GM12875 (cell line): ENCODE data around the gene CROCC2.

Experiments
- H3K4me3 ChIP-seq: one replicate; pipeline ENCODE4 v1.5.1; 2011; ENCODE audit warnings: low read depth, low read length, control low read depth
- TF ChIP-seq, protein P1 (sequence below): IDR thresholded peaks from 2 replicates; pipeline ENCODE4 v1.5.1; 2011; ENCODE audit warnings: low read depth, mild to moderate bottlenecking, control low read depth, inconsistent platforms, low read length, moderate library complexity, borderline replicate concordance; ENCODE audit not compliant: insufficient read depth

CROCC2 gene

DNA sequence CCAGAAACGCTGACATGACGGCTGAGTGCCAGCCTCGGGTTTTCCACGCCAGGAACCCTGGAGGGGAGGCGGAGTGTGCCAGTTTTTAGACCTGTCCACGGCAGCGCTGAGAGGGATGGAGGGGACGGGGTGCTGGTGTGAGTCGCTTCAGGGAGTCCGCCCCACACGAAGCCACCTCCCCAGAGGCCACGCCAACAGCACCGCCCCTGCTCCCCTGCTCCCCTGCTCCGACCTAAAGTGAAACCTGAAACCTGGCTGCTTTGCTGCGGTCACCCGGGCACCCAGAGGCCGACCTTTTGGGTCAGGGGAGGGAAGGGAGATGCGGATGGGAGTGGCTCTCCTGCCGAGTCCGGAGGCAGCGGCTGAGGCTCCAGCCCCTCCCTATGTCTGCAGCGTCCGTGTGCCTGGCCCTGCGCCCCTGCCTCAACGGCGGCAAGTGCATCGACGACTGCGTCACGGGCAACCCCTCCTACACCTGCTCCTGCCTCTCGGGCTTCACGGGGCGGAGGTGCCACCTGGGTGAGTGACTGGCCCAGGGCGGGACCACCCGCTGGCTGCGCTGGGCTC is 130.3 kb downstream of the CROCC2 start:
- H3K4me3 ChIP-seq = peak overlapping the region; percentile 52
- TF ChIP-seq, protein P1, sequence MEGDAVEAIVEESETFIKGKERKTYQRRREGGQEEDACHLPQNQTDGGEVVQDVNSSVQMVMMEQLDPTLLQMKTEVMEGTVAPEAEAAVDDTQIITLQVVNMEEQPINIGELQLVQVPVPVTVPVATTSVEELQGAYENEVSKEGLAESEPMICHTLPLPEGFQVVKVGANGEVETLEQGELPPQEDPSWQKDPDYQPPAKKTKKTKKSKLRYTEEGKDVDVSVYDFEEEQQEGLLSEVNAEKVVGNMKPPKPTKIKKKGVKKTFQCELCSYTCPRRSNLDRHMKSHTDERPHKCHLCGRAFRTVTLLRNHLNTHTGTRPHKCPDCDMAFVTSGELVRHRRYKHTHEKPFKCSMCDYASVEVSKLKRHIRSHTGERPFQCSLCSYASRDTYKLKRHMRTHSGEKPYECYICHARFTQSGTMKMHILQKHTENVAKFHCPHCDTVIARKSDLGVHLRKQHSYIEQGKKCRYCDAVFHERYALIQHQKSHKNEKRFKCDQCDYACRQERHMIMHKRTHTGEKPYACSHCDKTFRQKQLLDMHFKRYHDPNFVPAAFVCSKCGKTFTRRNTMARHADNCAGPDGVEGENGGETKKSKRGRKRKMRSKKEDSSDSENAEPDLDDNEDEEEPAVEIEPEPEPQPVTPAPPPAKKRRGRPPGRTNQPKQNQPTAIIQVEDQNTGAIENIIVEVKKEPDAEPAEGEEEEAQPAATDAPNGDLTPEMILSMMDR = no peak

GRCh38 chr2:241036964-241037421 is 130.9 kb downstream of the CROCC2 start:
- H3K4me3 ChIP-seq = peak overlapping the region; percentile 52

GRCh38 chr2:241037498-241037897 is 131.4 kb downstream of the CROCC2 start:
- H3K4me3 ChIP-seq = peak overlapping the region; percentile 52
- TF ChIP-seq, protein P1 = no peak

More at GRCh38 chr2:241036964-241037421, 130.9 kb downstream of the CROCC2 start:
- TF ChIP-seq, protein P1 = no peak

DNA sequence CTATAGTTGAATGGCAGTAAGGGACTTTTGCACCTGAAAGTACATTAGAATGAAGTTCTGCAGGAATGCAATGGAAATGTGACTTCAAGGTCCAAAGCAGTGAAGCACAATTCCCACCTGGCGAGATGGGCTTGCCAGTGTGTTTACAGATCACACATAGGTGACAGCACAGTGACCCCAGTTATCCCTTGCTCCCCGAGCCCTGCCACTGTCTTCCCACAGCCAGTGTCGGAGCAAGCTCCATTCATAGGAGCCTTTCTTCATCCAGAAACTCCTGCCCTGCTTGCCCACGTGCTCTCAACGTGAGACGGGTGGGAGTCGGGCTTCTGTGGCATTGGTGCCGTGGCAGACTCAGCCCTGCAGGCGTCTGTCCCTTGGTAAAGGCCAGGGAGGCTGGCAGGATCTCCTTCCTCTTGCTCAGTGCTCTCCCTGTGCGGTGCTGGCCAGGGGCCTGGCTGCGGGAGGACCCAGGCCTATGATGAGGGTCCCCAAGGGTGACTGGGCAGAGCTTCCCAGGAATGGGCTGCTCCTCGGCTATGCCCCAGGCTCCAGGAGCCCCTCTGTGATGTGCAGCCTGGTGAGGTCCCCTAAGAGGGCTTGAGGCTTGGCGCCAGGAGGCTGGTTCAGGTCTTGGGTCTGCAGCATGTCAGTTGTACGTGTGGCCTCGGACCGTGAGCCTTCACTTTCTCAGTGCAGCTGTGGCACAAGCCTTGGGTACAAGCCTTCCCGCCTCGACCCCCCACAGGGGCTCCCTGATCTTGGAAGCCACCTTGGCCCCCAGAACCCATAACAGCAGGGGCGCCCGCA is 132.4 kb downstream of the CROCC2 start:
- TF ChIP-seq, protein P1 = no peak

GRCh38 chr2:241039416-241039815 is 133.3 kb downstream of the CROCC2 start:
- TF ChIP-seq, protein P1 = no peak
- H3K4me3 ChIP-seq = no peak overlapping the region

More for the DNA sequence above, 132.4 kb downstream of the CROCC2 start:
- H3K4me3 ChIP-seq = no peak overlapping the region

GRCh38 chr2:241040081-241040803 is 134.1 kb downstream of the CROCC2 start:
- no peak overlapping the region for H3K4me3 ChIP-seq
- TF ChIP-seq, protein P1 = no peak
